ENCODE data around the gene RBP3.

GRCh38 chr10:47381103-47381395 lies 32.9 kb downstream of the RBP3 start:
- TF ChIP-seq CTCF (IDR thresholded peaks at IDR 0.05) = no peak
- TF ChIP-seq POLR2A (IDR thresholded peaks at IDR 0.05) = no peak
